Neural crest cell (in vitro differentiated cells): ENCODE measurements around the gene BIRC3. TPM values are rescaled to one million over a fixed set of nuclear protein-coding genes. Genes with fewer than 3 reads are reported as not detected.
A peak's percentile ranks its signal among the peaks of the same experiment; 100 is the strongest.
"Not testable (repeated sequence)": the region's sequence is repeated elsewhere in the genome, so short reads cannot be mapped to it uniquely, and the experiment has no call there.

Experiments used
- DNase-seq: peaks from one replicate; pipeline ENCODE4 v3.0.0; 2021; ENCODE audit warnings: low read depth, mixed read lengths, low spot score
- H3K27ac Mint-ChIP-seq: one replicate; pipeline ENCODE4 v1.8.0; 2021; ENCODE audit warnings: mild to moderate bottlenecking, mixed read lengths; ENCODE audit not compliant: unreplicated experiment
- H3K27me3 Mint-ChIP-seq: 2 replicates; pipeline ENCODE4 v1.8.0; 2021; ENCODE audit warnings: low read depth, mild to moderate bottlenecking, mixed read lengths
- H3K36me3 Mint-ChIP-seq: 2 replicates; pipeline ENCODE4 v1.8.0; 2021; ENCODE audit warnings: low read depth, mild to moderate bottlenecking, mixed read lengths
- H3K4me1 Mint-ChIP-seq: 2 replicates; pipeline ENCODE4 v1.8.0; 2021; ENCODE audit warnings: mixed read lengths
- H3K4me3 Mint-ChIP-seq: one replicate; pipeline ENCODE4 v1.8.0; 2021; ENCODE audit warnings: mild to moderate bottlenecking, mixed read lengths
- H3K9me3 Mint-ChIP-seq: 2 replicates; pipeline ENCODE4 v1.8.0; 2021; ENCODE audit warnings: mixed read lengths
- total RNA-seq: library from RNA; stranded (reverse); gene quantifications from 2 replicates; pipeline ENCODE4 v1.2.1, GENCODE V29; 2021
- TF ChIP-seq, protein P1 (sequence below): fragments of 200-600 bp; sonication (generic); conservative IDR thresholded peaks from 2 replicates; pipeline ENCODE4 v1.5.0; 2021; ENCODE audit warnings: antibody characterized with exemption, mild to moderate bottlenecking

The BIRC3 gene
- total RNA-seq, 1 donor from 2014 or later = 0.33 TPM

GRCh38 chr11:102361086-102362031 is 44.1 kb downstream of the BIRC3 start:
- H3K4me1 Mint-ChIP-seq = no peaks in the 10 kb centered on the region
- H3K27me3 Mint-ChIP-seq = no peaks in the 10 kb centered on the region
- H3K36me3 Mint-ChIP-seq = peaks cover 46% of the 10 kb centered on the region
- peaks cover 6% of the 10 kb centered on the region for H3K9me3 Mint-ChIP-seq
- TF ChIP-seq, protein P1, sequence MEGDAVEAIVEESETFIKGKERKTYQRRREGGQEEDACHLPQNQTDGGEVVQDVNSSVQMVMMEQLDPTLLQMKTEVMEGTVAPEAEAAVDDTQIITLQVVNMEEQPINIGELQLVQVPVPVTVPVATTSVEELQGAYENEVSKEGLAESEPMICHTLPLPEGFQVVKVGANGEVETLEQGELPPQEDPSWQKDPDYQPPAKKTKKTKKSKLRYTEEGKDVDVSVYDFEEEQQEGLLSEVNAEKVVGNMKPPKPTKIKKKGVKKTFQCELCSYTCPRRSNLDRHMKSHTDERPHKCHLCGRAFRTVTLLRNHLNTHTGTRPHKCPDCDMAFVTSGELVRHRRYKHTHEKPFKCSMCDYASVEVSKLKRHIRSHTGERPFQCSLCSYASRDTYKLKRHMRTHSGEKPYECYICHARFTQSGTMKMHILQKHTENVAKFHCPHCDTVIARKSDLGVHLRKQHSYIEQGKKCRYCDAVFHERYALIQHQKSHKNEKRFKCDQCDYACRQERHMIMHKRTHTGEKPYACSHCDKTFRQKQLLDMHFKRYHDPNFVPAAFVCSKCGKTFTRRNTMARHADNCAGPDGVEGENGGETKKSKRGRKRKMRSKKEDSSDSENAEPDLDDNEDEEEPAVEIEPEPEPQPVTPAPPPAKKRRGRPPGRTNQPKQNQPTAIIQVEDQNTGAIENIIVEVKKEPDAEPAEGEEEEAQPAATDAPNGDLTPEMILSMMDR = no peak
- H3K4me3 Mint-ChIP-seq = no peak overlapping the region
- no peak overlapping the region for H3K27ac Mint-ChIP-seq
- DNase-seq = no peak

DNA sequence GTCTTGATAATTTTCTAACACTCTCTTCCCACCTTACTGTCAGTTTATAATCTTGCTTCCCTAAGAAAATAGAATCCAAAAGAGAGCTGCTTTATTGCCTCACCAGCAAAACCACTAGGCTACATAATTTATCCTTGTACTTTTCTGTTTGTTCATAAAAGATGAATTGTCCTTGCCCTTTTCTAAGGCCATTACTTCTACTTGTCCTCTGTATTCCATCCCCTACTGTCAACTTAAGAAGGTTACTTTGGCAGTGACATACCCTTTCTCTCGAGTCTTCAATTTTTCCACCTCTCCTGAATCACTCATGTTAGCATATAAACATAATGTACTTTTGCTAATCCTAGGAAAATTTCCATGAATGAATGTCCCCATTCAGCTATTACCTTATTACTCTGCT is 47.7 kb downstream of the BIRC3 start:
- H3K4me1 Mint-ChIP-seq = no peaks in the 10 kb centered on the region
- TF ChIP-seq, protein P1 = no peak
- H3K9me3 Mint-ChIP-seq = no peaks in the 10 kb centered on the region
- no peak for DNase-seq
- no peak overlapping the region for H3K27ac Mint-ChIP-seq
- H3K4me3 Mint-ChIP-seq = no peak overlapping the region
- H3K27me3 Mint-ChIP-seq = no peaks in the 10 kb centered on the region
- H3K36me3 Mint-ChIP-seq = peaks cover 34% of the 10 kb centered on the region

GRCh38 chr11:102367364-102367763 is 50.1 kb downstream of the BIRC3 start:
- no peaks in the 10 kb centered on the region for H3K27me3 Mint-ChIP-seq
- H3K9me3 Mint-ChIP-seq = no peaks in the 10 kb centered on the region
- H3K4me3 Mint-ChIP-seq = no peak overlapping the region
- no peaks in the 10 kb centered on the region for H3K4me1 Mint-ChIP-seq
- TF ChIP-seq, protein P1 = no peak
- DNase-seq = no peak
- no peak overlapping the region for H3K27ac Mint-ChIP-seq
- peaks cover 26% of the 10 kb centered on the region for H3K36me3 Mint-ChIP-seq

GRCh38 chr11:102368472-102368871 is 51.2 kb downstream of the BIRC3 start:
- no peak overlapping the region for H3K27ac Mint-ChIP-seq
- TF ChIP-seq, protein P1 = no peak
- H3K27me3 Mint-ChIP-seq = no peaks in the 10 kb centered on the region
- no peaks in the 10 kb centered on the region for H3K4me1 Mint-ChIP-seq
- H3K36me3 Mint-ChIP-seq = peaks cover 31% of the 10 kb centered on the region
- H3K4me3 Mint-ChIP-seq = no peak overlapping the region
- DNase-seq = no peak
- H3K9me3 Mint-ChIP-seq = no peaks in the 10 kb centered on the region

DNA sequence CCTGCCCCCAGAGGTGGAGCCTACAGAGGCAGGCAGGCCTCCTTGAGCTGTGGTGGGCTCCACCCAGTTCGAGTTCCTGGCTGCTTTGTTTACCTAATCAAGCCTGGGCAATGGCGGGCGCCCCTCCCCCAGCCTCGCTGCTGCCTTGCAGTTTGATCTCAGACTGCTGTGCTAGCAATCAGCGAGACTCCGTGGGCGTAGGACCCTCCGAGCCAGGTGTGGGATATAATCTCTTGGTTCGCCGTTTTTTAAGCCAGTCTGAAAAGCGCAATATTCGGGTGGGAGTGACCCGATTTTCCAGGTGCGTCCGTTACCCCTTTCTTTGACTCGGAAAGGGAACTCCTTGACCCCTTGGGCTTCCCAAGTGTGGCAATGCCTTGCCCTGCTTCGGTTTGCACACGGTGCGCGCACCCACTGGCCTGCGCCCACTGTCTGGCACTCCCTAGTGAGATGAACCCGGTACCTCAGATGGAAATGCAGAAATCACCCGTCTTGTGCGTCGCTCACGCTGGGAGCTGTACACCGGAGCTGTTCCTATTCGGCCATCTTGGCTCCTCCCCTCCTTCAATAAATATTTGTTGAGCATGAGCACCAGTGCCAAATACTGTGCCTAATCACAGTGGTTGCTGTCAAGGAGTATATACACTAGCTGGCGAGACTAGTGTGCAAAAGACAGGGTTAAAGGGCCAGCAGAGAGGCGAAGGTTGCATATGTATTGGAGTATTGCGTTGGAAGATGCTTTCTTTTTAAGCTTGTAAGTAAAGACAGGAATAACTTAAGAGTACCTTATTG is 57.5 kb downstream of the BIRC3 start:
- H3K27ac Mint-ChIP-seq = peak overlapping the region; percentile 84
- not testable (repeated sequence) for DNase-seq, H3K27me3 Mint-ChIP-seq, H3K9me3 Mint-ChIP-seq
- H3K4me3 Mint-ChIP-seq = peak overlapping the region; percentile 80
- H3K4me1 Mint-ChIP-seq = peaks cover 21% of the 10 kb centered on the region
- H3K36me3 Mint-ChIP-seq = peaks cover 19% of the 10 kb centered on the region
